GM12878 (cell line): Measurements from ENCODE around the gene ERP27. TPM values are rescaled to one million over a fixed set of nuclear protein-coding genes. Genes with fewer than 3 reads are reported as not detected.
A peak's percentile ranks its signal among the peaks of the same experiment; 100 is the strongest.

ENCODE experiments used
- ATAC-seq: fragments of 200-7000 bp; cut with Tn5 transposase; 3 replicates; pipeline ENCODE4 v1.9.1; 2020; ENCODE audit warnings: mild to moderate bottlenecking, moderate library complexity
- BruUV-seq: library from RNA; stranded (reverse); fragments of 400-500 nt; replicated peaks from 2 replicates; lab custom pipeline; 2021; lab: Mats Ljungman, UMichigan
- CTCF ChIA-PET: fragments of 300-600 bp; sonication (Branson Sonifier 250); formaldehyde crosslinking; extraction: SDS; loops from one replicate; lab custom pipeline; 2021; ENCODE audit warnings: inconsistent platforms; lab: Yijun Ruan, JAX
- POLR2A ChIA-PET: fragments of 350-600 bp; formaldehyde crosslinking; extraction: SDS; loops from one replicate; lab custom pipeline; 2021; ENCODE audit warnings: inconsistent platforms; lab: Charles Lee
- RAD21 ChIA-PET: fragments of 300-600 bp; sonication (Branson Sonifier 250); formaldehyde crosslinking; loops from one replicate; lab custom pipeline; 2023; ENCODE audit warnings: antibody characterized with exemption; ENCODE audit not compliant: unreplicated experiment; lab: Charles Lee
- SMC1A ChIA-PET: fragments of 300-600 bp; sonication (Branson Sonifier 250); formaldehyde crosslinking; loops from one replicate; lab custom pipeline; 2023; ENCODE audit not compliant: unreplicated experiment, uncharacterized antibody; lab: Charles Lee
- DNase-seq: peaks from one replicate; pipeline ENCODE4 v3.0.0-alpha.2; 2011; ENCODE audit warnings: low read depth, low spot score
- FAIRE-seq: peaks from 3 replicates; lab custom pipeline; 2011; peaks lifted over from hg19 to GRCh38; lab: Jason Lieb, UNC
- H2AFZ ChIP-seq: 2 replicates; pipeline ENCODE4 v1.6.0; 2011; ENCODE audit warnings: low read depth, low read length, control low read depth; ENCODE audit not compliant: control insufficient read depth
- H3K27ac ChIP-seq: 2 replicates; pipeline ENCODE4 v1.5.1; 2011; ENCODE audit warnings: control low read depth; ENCODE audit not compliant: control insufficient read depth, insufficient read depth
- H3K27me3 ChIP-seq, 2 experiments: replicated peaks in 1 of 2; 2 replicates each; pipeline versions ENCODE4 v1.6.0 to v1.6.1; 2011; ENCODE audit warnings: low read length in 1 of 2; ENCODE audit not compliant: control insufficient read depth in 2 of 2, insufficient read depth in 2 of 2
- H3K36me3 ChIP-seq, 2 experiments: 2 replicates each; pipeline ENCODE4 v1.5.1; 2011; ENCODE audit warnings: low read length in 1 of 2; ENCODE audit not compliant: control insufficient read depth in 2 of 2, insufficient read depth in 2 of 2
- H3K4me1 ChIP-seq: 2 replicates; pipeline ENCODE4 v1.6.1; 2011; ENCODE audit warnings: mild to moderate bottlenecking, low read length, moderate library complexity, mixed read lengths; ENCODE audit not compliant: control insufficient read depth, insufficient read depth
- H3K4me2 ChIP-seq: 2 replicates; pipeline ENCODE4 v1.6.0; 2011; ENCODE audit warnings: control low read depth; ENCODE audit not compliant: control insufficient read depth, insufficient read depth
- H3K4me3 ChIP-seq: fragments of 200-600 bp; sonication (generic); 2 replicates; pipeline ENCODE4 v1.5.1; 2016
- H3K79me2 ChIP-seq: 2 replicates; pipeline ENCODE4 v1.6.0; 2011; ENCODE audit warnings: low read length; ENCODE audit not compliant: control insufficient read depth, insufficient read depth
- H3K9ac ChIP-seq: 2 replicates; pipeline ENCODE4 v1.8.0; 2011; ENCODE audit warnings: low read length, control low read depth, mixed read lengths; ENCODE audit not compliant: control insufficient read depth, insufficient read depth
- H3K9me3 ChIP-seq: replicated peaks from 3 replicates; pipeline ENCODE4 v1.5.1; 2011; ENCODE audit warnings: mild to moderate bottlenecking, low read length; ENCODE audit not compliant: control insufficient read depth, insufficient read depth
- H4K20me1 ChIP-seq: 2 replicates; pipeline ENCODE4 v1.6.0; 2011; ENCODE audit not compliant: control insufficient read depth, insufficient read depth
- BMI1 ChIP-seq: fragments of 450-650 bp; IDR thresholded peaks from 2 replicates; pipeline ENCODE4 v1.6.1; 2016; ENCODE audit warnings: mild to moderate bottlenecking, moderate library complexity, borderline replicate concordance
- CEBPZ ChIP-seq: fragments of 150-350 bp; IDR thresholded peaks from 2 replicates; pipeline ENCODE4 v1.6.1; 2016; ENCODE audit warnings: low read depth, low read length
- HDAC2 ChIP-seq: fragments of 200-600 bp; sonication (generic); IDR thresholded peaks from 2 replicates; pipeline ENCODE4 v1.6.1; 2017
- IKZF2 ChIP-seq, 2 experiments: fragments of 450-650 bp; IDR thresholded peaks; 2 replicates each; pipeline ENCODE4 v1.6.1; 2017; ENCODE audit warnings: mild to moderate bottlenecking in 2 of 2, moderate library complexity in 2 of 2
- MLLT1 ChIP-seq: fragments of 450-650 bp; IDR thresholded peaks from 2 replicates; pipeline ENCODE4 v1.6.1; 2016; ENCODE audit warnings: mild to moderate bottlenecking
- NFIC ChIP-seq: IDR thresholded peaks from 2 replicates; pipeline ENCODE4 v1.6.1; 2012; ENCODE audit warnings: low read depth, mild to moderate bottlenecking, inconsistent platforms, low read length, moderate library complexity
- NR2C1 ChIP-seq: fragments of 450-650 bp; IDR thresholded peaks from 2 replicates; pipeline ENCODE4 v1.6.1; 2017; ENCODE audit warnings: antibody characterized with exemption, mild to moderate bottlenecking, moderate library complexity
- PML ChIP-seq: IDR thresholded peaks from 2 replicates; pipeline ENCODE4 v1.6.1; 2012; ENCODE audit warnings: low read length, inconsistent platforms
- POLR2A ChIP-seq: IDR thresholded peaks from 2 replicates; pipeline ENCODE4 v1.6.1; 2011; ENCODE audit warnings: low read depth, mild to moderate bottlenecking, low read length
- POLR2AphosphoS2 ChIP-seq: IDR thresholded peaks from 2 replicates; pipeline ENCODE4 v1.6.1; 2011; ENCODE audit warnings: low read depth, mild to moderate bottlenecking, low read length, improper control_type of control experiment, moderate library complexity
- RB1 ChIP-seq: fragments of 450-650 bp; formaldehyde crosslinking; IDR thresholded peaks from 2 replicates; pipeline ENCODE4 v1.6.1; 2017; ENCODE audit warnings: mild to moderate bottlenecking, borderline replicate concordance
- SKIL ChIP-seq: fragments of 450-650 bp; IDR thresholded peaks from 2 replicates; pipeline ENCODE4 v1.6.1; 2017; ENCODE audit warnings: mild to moderate bottlenecking, low read depth, inconsistent platforms; ENCODE audit not compliant: poor library complexity, severe bottlenecking
- TAF1 ChIP-seq: IDR thresholded peaks from 2 replicates; pipeline ENCODE4 v1.6.1; 2011; ENCODE audit warnings: mild to moderate bottlenecking, low read depth, low read length, borderline replicate concordance
- YY1 ChIP-seq: IDR thresholded peaks from 2 replicates; pipeline ENCODE4 v1.6.1; 2011; ENCODE audit warnings: low read depth, mild to moderate bottlenecking, low read length
- WGBS: methylation state at CpG from one replicate; pipeline ENCODE4 v1.1.6; 2016; ENCODE audit warnings: low lambda C conversion rate; ENCODE audit not compliant: insufficient replicate concordance, insufficient coverage; ENCODE audit errors: missing lambda C conversion rate; 5-methylcytosine and 5-hydroxymethylcytosine counted together
- in situ Hi-C: fragments of 300-500 bp; cut with MboI; formaldehyde crosslinking; loops from 9 replicates; pipeline ENCODE4 v1.14.3; 2018; ENCODE audit warnings: mixed read lengths
- intact Hi-C: fragments of 100-400 bp; cut with micrococcal nuclease; formaldehyde crosslinking; loops from one replicate; pipeline ENCODE4 v1.14.2; 2022; ENCODE audit not compliant: unreplicated experiment
- polyA plus RNA-seq, 11 experiments: library from polyadenylated mRNA; depleted of rRNA in 4 of 11; unstranded in 6 of 11; stranded (reverse) in 5 of 11; fragments of >200 nt; fragmentation: Nextera tagmentation in 4 of 11; fragmentation: Illumina TruSeq in 1 of 11; extraction: Ambion mirVana in 4 of 11; extraction: Trizol in 1 of 11; gene quantifications; 1 replicate in 1 of 11; 2 replicates in 10 of 11; pipeline versions ENCODE4 v1.2.1 to v1.2.3, GENCODE V29; 2011 to 2016; ENCODE audit warnings: inconsistent platforms in 2 of 11, missing spikeins in 2 of 11, low read depth in 1 of 11
- total RNA-seq, 4 experiments: library from RNA; depleted of rRNA in 3 of 4; stranded (reverse); fragments of >200 nt in 3 of 4; fragmentation: Illumina TruSeq in 1 of 4; extraction: Trizol in 1 of 4; gene quantifications; 2 replicates each; pipeline versions ENCODE4 v1.2.1 to v1.2.3, GENCODE V29; 2013 to 2021

ERP27 gene
- total and polyA plus RNA-seq, 10 of the 15 experiments (the other 5 are each of a cell fraction or from before 2014, with no cell fraction given) = 0.91 to 2.4 (median 1.4) TPM

GRCh38 chr12:14958361-14959125 is 20.2 kb upstream of the ERP27 start (continued):
- no peak for TF ChIP-seq CEBPZ
- TF ChIP-seq, all 136 proteins: peak for 4

GRCh38 chr12:14957551-14958168 is 19.3 kb upstream of the ERP27 start:
- Histone ChIP-seq H3K9ac (peak overlapping the region; percentile 97), H3K27ac (peak overlapping the region; percentile 94), H2AFZ (no peak overlapping the region), H3K9me3 (no peaks in the 10 kb centered on the region), H3K4me1 (peaks cover 21% of the 10 kb centered on the region), H3K4me3 (peak overlapping the region; percentile 80), H3K27me3 (no peaks in the 10 kb centered on the region), H3K4me2 (peak overlapping the region; percentile 85), H3K36me3 (no peaks in the 10 kb centered on the region), H3K79me2 (peaks cover 99% of the 10 kb centered on the region), H4K20me1 (no peaks in the 10 kb centered on the region)
- BruUV-seq = no TSS peak
- in situ Hi-C loops (loop anchor here (10.0 to 25.0 kb wide), 3 partner anchors 183 to 570 kb away; a partner anchor contains a TSS), intact Hi-C loops (loop anchor here (5.0 to 10.0 kb wide), 3 partner anchors 343 to 827 kb away; partner anchors contain the start of gene EPS8)
- 0 out of 3 replicates have a peak, but pooled peaks have one; percentile 0 for ATAC-seq
- POLR2A ChIA-PET = interaction anchor here (0.9 to 4.2 kb wide), 6 partner anchors 9 to 189 kb away, joined by 3 to 20 read pairs (median 4); partner anchors contain the start of genes C12orf60 and WBP11
- FAIRE-seq = no peak
- WGBS = 10% methylated on average over 5 of the region's 5 CpGs
- CTCF ChIA-PET = interaction anchor here (1.0 to 4.6 kb wide), 4 partner anchors 10 to 234 kb away, joined by 3 to 15 read pairs (median 5); partner anchors contain the start of gene ERP27
- RAD21 ChIA-PET = interaction anchor here (1.4 to 4.4 kb wide), 2 partner anchors 10 to 184 kb away, joined by 3 to 24 read pairs; a partner anchor contains a TSS
- DNase-seq = no peak
- SMC1A ChIA-PET = interaction anchor here (0.6 to 4.5 kb wide), 12 partner anchors 10 to 800 kb away, joined by 3 to 33 read pairs (median 4); partner anchors contain the start of gene ERP27
- TF ChIP-seq TAF1 (no peak), NR2C1 (no peak), POLR2A (no peak), NFIC (no peak), PML (no peak), RB1 (no peak), BMI1 (no peak), YY1 (no peak), SKIL (no peak), POLR2AphosphoS2 (no peak), HDAC2 (no peak), IKZF2 (IDR thresholded peaks at IDR 0.05) (peak; percentile 48 to 74; a peak in 2 of 4 replicates), MLLT1 (peak; percentile 76)
